Measurements from ENCODE around the gene CASK.

Gene CASK

GRCh38 chrX:41718481-41719235, 204.7 kb downstream of the CASK start:
- H3F3A ChIP-seq (ENCODE audit: insufficient read depth, low read length): no peaks in the 10 kb centered on the region
- H3K27me3 ChIP-seq (ENCODE audit: insufficient read depth, low read length): no peaks in the 10 kb centered on the region
- H3K9ac ChIP-seq (ENCODE audit: low read length): no peak overlapping the region
- 0 out of 2 replicates have a peak, but pooled peaks cover 4% of the 10 kb centered on the region for H3K9me3 ChIP-seq (ENCODE audit: low read length)
- no peak overlapping the region for H2AFZ ChIP-seq (ENCODE audit: low read length)
- no peaks in the 10 kb centered on the region for H4K20me1 ChIP-seq (ENCODE audit: insufficient read depth, low read length)
- H3K27ac ChIP-seq (ENCODE audit: low read depth, low read length, poor library complexity, severe bottlenecking): no peak overlapping the region
- peaks cover 49% of the 10 kb centered on the region for H3K4me1 ChIP-seq (ENCODE audit: insufficient read depth, low read length, severe bottlenecking)
- H3K4me2 ChIP-seq (ENCODE audit: low read length): no peak overlapping the region
- TF ChIP-seq EZH2 (IDR thresholded peaks at IDR 0.05; ENCODE audit: borderline replicate concordance, low read length) (no peak), CTCF (IDR thresholded peaks at IDR 0.05; ENCODE audit: low read length) (no peak)
- no peak overlapping the region for H3K4me3 ChIP-seq (ENCODE audit: low read depth, low read length, poor library complexity, severe bottlenecking)
- no peaks in the 10 kb centered on the region for H3K79me2 ChIP-seq (ENCODE audit: insufficient read depth, low read length)
- H3K36me3 ChIP-seq (ENCODE audit: insufficient read depth, low read length): peaks cover 21% of the 10 kb centered on the region
- no peaks in the 10 kb centered on the region for H3K9me2 ChIP-seq (ENCODE audit: low read depth, low read length)

- H3K36me3 ChIP-seq (ENCODE audit: insufficient read depth, low read length): peaks cover 21% of the 10 kb centered on the region
- H3K4me2 ChIP-seq (ENCODE audit: low read length): no peak overlapping the region
- no peaks in the 10 kb centered on the region for H3K9me2 ChIP-seq (ENCODE audit: low read depth, low read length)
- 0 out of 2 replicates have a peak, but pooled peaks cover 4% of the 10 kb centered on the region for H3K9me3 ChIP-seq (ENCODE audit: low read length)
- H3K27me3 ChIP-seq (ENCODE audit: insufficient read depth, low read length): no peaks in the 10 kb centered on the region
- H3K79me2 ChIP-seq (ENCODE audit: insufficient read depth, low read length): no peaks in the 10 kb centered on the region
- H3F3A ChIP-seq (ENCODE audit: insufficient read depth, low read length): no peaks in the 10 kb centered on the region
- TF ChIP-seq EZH2 (IDR thresholded peaks at IDR 0.05; ENCODE audit: borderline replicate concordance, low read length): no peak
- no peak overlapping the region for H3K4me3 ChIP-seq (ENCODE audit: low read depth, low read length, poor library complexity, severe bottlenecking)
- no peaks in the 10 kb centered on the region for H4K20me1 ChIP-seq (ENCODE audit: insufficient read depth, low read length)
- H3K9ac ChIP-seq (ENCODE audit: low read length): no peak overlapping the region
- peaks cover 35% of the 10 kb centered on the region for H3K4me1 ChIP-seq (ENCODE audit: insufficient read depth, low read length, severe bottlenecking)
- H3K27ac ChIP-seq (ENCODE audit: low read depth, low read length, poor library complexity, severe bottlenecking): peak overlapping the region; percentile 81
- no peak overlapping the region for H2AFZ ChIP-seq (ENCODE audit: low read length)
These were observed 206.4 kb downstream of the CASK start for GRCh38 chrX:41716767-41717473.

GRCh38 chrX:41716222-41716621, 207.1 kb downstream of the CASK start:
- H3K36me3 ChIP-seq (ENCODE audit: insufficient read depth, low read length): peaks cover 21% of the 10 kb centered on the region
- no peaks in the 10 kb centered on the region for H3F3A ChIP-seq (ENCODE audit: insufficient read depth, low read length)
- H3K9me2 ChIP-seq (ENCODE audit: low read depth, low read length): no peaks in the 10 kb centered on the region
- peaks cover 30% of the 10 kb centered on the region for H3K4me1 ChIP-seq (ENCODE audit: insufficient read depth, low read length, severe bottlenecking)
- H2AFZ ChIP-seq (ENCODE audit: low read length): no peak overlapping the region
- H3K9me3 ChIP-seq (ENCODE audit: low read length): 0 out of 2 replicates have a peak, but pooled peaks cover 4% of the 10 kb centered on the region
- no peak overlapping the region for H3K4me3 ChIP-seq (ENCODE audit: low read depth, low read length, poor library complexity, severe bottlenecking)
- H3K79me2 ChIP-seq (ENCODE audit: insufficient read depth, low read length): no peaks in the 10 kb centered on the region
- peak overlapping the region; percentile 81 for H3K27ac ChIP-seq (ENCODE audit: low read depth, low read length, poor library complexity, severe bottlenecking)
- no peak overlapping the region for H3K9ac ChIP-seq (ENCODE audit: low read length)
- no peak overlapping the region for H3K4me2 ChIP-seq (ENCODE audit: low read length)
- TF ChIP-seq CTCF (IDR thresholded peaks at IDR 0.05; ENCODE audit: low read length): no peak
- TF ChIP-seq EZH2 (IDR thresholded peaks at IDR 0.05; ENCODE audit: borderline replicate concordance, low read length): no peak
- H3K27me3 ChIP-seq (ENCODE audit: insufficient read depth, low read length): no peaks in the 10 kb centered on the region
- no peaks in the 10 kb centered on the region for H4K20me1 ChIP-seq (ENCODE audit: insufficient read depth, low read length)

Measured in OCI-LY1 (cell line).